Putamen (tissue), 1 donor: ENCODE measurements around the gene SLC49A3.
"Not testable (repeated sequence)": the region's sequence is repeated elsewhere in the genome, so short reads cannot be mapped to it uniquely, and the experiment has no call there.

Source experiments
- DNase-seq: peaks from one replicate; pipeline ENCODE4 v3.0.0-alpha.2; 2016; ENCODE audit warnings: low spot score

SLC49A3 gene

GRCh38 chr4:702618-703048 lies 13.7 kb upstream of the SLC49A3 start:
- DNase-seq, result no peak

GRCh38 chr4:700587-701264 lies 11.8 kb upstream of the SLC49A3 start:
- DNase-seq, result no peak

- no peak for DNase-seq
These were observed 11.0 kb upstream of the SLC49A3 start for GRCh38 chr4:699816-700580.

- not testable (repeated sequence) for DNase-seq
These were observed 5.5 kb upstream of the SLC49A3 start for GRCh38 chr4:694341-694940.

GRCh38 chr4:692771-693554 lies 4.0 kb upstream of the SLC49A3 start:
- no peak for DNase-seq

- no peak for DNase-seq
These were observed 772 bp upstream of the SLC49A3 start for GRCh38 chr4:689723-690122.

GRCh38 chr4:687971-688853 lies 739 bp downstream of the SLC49A3 start:
- no peak for DNase-seq

- DNase-seq, result no peak
These were observed 1.6 kb downstream of the SLC49A3 start for GRCh38 chr4:687048-687970.

- no peak for DNase-seq
These were observed 2.4 kb downstream of the SLC49A3 start for GRCh38 chr4:686413-687040.

GRCh38 chr4:685679-686412 lies 3.1 kb downstream of the SLC49A3 start:
- DNase-seq, result no peak

GRCh38 chr4:684623-685327 lies 4.2 kb downstream of the SLC49A3 start:
- DNase-seq, result no peak

- DNase-seq, result peak; percentile 46
These were observed 4.8 kb downstream of the SLC49A3 start for GRCh38 chr4:683982-684622.

GRCh38 chr4:683247-683897 lies 5.6 kb downstream of the SLC49A3 start:
- no peak for DNase-seq

GRCh38 chr4:682490-683172 lies 6.3 kb downstream of the SLC49A3 start:
- no peak for DNase-seq

- no peak for DNase-seq
These were observed 7.1 kb downstream of the SLC49A3 start for GRCh38 chr4:681736-682451.
